ENCODE data around the gene ESRP2. TPM values are rescaled to one million over a fixed set of nuclear protein-coding genes. Genes with fewer than 3 reads are reported as not detected.

ESRP2 gene
- under 0.01 TPM in 1 of 2 replicates, not detected in the other for total RNA-seq

GRCh38 chr16:68235887-68236136 lies at the start of gene ESRP2:
Gene ESRP2, minus strand, starts transcription at chr16:68236127. Its CDS starts 82 bp downstream, at chr16:68236045.

GRCh38 chr16:68264128-68265077 lies 28.5 kb upstream of the ESRP2 start, which contains the start of gene SLC7A6:
Gene SLC7A6, plus strand, starts transcription at chr16:68264526. Its CDS starts 10,201 bp downstream, at chr16:68274727.

GRCh38 chr16:68244903-68245853 lies 9.3 kb upstream of the ESRP2 start, which contains the start of gene PLA2G15:
Gene PLA2G15, plus strand, starts transcription at chr16:68245373. Its CDS starts 54 bp downstream, at chr16:68245427.

Small RNA genes lying within 50 kb of the gene (small RNA-seq; reads per million reads assigned to genes)
- gene RF00554 (not detected), gene RNU6-1262P (not detected)

Other genes with a start within 250 kb of the ESRP2 start
- gene DPEP2, start 236.6 kb downstream of the ESRP2 start, total RNA-seq = not detected in 2 replicates
- not detected in 2 replicates for gene DPEP2NB, start 220.2 kb downstream of the ESRP2 start, total RNA-seq
- 14.7 and 19.0 TPM in 2 replicates for gene DDX28, start 212.9 kb downstream of the ESRP2 start, total RNA-seq
- gene DUS2, start 212.8 kb downstream of the ESRP2 start, total RNA-seq = 18.0 and 21.5 TPM in 2 replicates
- 17.3 and 27.2 TPM in 2 replicates for gene NFATC3, start 150.8 kb downstream of the ESRP2 start, total RNA-seq
- 15.8 and 17.6 TPM in 2 replicates for gene PLA2G15, start 9.2 kb upstream of the ESRP2 start, total RNA-seq
- 18.4 and 24.2 TPM in 2 replicates for gene SLC7A6, start 28.4 kb upstream of the ESRP2 start, total RNA-seq
- gene SLC7A6OS, start 74.8 kb upstream of the ESRP2 start, total RNA-seq = 9.9 and 12.1 TPM in 2 replicates
- 52.2 and 56.5 TPM in 2 replicates for gene PRMT7, start 74.9 kb upstream of the ESRP2 start, total RNA-seq
- under 0.01 TPM in 1 of 2 replicates, not detected in the other for gene SMPD3, start 212.4 kb upstream of the ESRP2 start, total RNA-seq